K562 (cell line): ENCODE data around the gene ZSWIM1. TPM values are rescaled to one million over a fixed set of nuclear protein-coding genes. Genes with fewer than 3 reads are reported as not detected.

ENCODE experiments used
- BRCA1 ChIP-seq, 2 experiments: fragments of 450-650 bp in 1 of 2; sonication (generic) in 1 of 2; formaldehyde crosslinking in 1 of 2; IDR thresholded peaks; 2 replicates each; pipeline versions ENCODE4 v1.5.0 to v1.6.1; 2017 to 2020; ENCODE audit warnings: mild to moderate bottlenecking in 1 of 2, missing genetic modification reagents in 1 of 2
- CBX2 ChIP-seq: fragments of 200-600 bp; sonication (generic); IDR thresholded peaks from one replicate; pipeline ENCODE4 v1.6.1; 2012; ENCODE audit warnings: mild to moderate bottlenecking, low read length, inconsistent platforms; ENCODE audit not compliant: insufficient read depth, poor library complexity, severe bottlenecking
- DPF2 ChIP-seq: fragments of 450-650 bp; IDR thresholded peaks from 2 replicates; pipeline ENCODE4 v1.6.1; 2016
- EP300 ChIP-seq: IDR thresholded peaks from 2 replicates; pipeline ENCODE4 v1.6.1; 2012; ENCODE audit warnings: low read length, improper control_type of control experiment
- EP400 ChIP-seq: fragments of 450-650 bp; IDR thresholded peaks from 2 replicates; pipeline ENCODE4 v1.6.1; 2017; ENCODE audit warnings: antibody characterized with exemption, mild to moderate bottlenecking, moderate library complexity
- FOXA1 ChIP-seq: fragments of 450-650 bp; IDR thresholded peaks from 2 replicates; pipeline ENCODE4 v1.6.1; 2016; ENCODE audit warnings: mild to moderate bottlenecking, borderline replicate concordance
- FOXK2 ChIP-seq, 2 experiments: fragments of 450-650 bp; IDR thresholded peaks in 1 of 2; conservative IDR thresholded peaks in 1 of 2; 2 replicates each; pipeline ENCODE4 v1.6.1; 2016; ENCODE audit warnings: low read depth in 2 of 2, mild to moderate bottlenecking in 1 of 2
- FUS ChIP-seq: fragments of 200-400 bp; formaldehyde crosslinking; optimal IDR thresholded peaks from 2 replicates; pipeline ENCODE3; 2017; ENCODE audit warnings: low read depth, low read length
- JUNB ChIP-seq: fragments of 450-650 bp; formaldehyde crosslinking; conservative IDR thresholded peaks from 2 replicates; pipeline ENCODE4 v1.4.0; 2020; ENCODE audit warnings: mild to moderate bottlenecking
- KLF1 ChIP-seq: fragments of 450-650 bp; IDR thresholded peaks from 2 replicates; pipeline ENCODE4 v1.6.1; 2016; ENCODE audit warnings: missing genetic modification characterization, missing compliant biosample characterization
- MXI1 ChIP-seq: IDR thresholded peaks from 2 replicates; pipeline ENCODE4 v1.6.1; 2011; ENCODE audit warnings: low read depth, mild to moderate bottlenecking, improper control_type of control experiment, low read length
- NRF1 ChIP-seq, 2 experiments: fragments of 450-650 bp; IDR thresholded peaks in 1 of 2; conservative IDR thresholded peaks in 1 of 2; 2 replicates each; pipeline ENCODE4 v1.6.1; 2014; ENCODE audit warnings: mild to moderate bottlenecking in 2 of 2
- POLR2AphosphoS5 ChIP-seq: IDR thresholded peaks from 2 replicates; pipeline ENCODE4 v1.6.1; 2011; ENCODE audit warnings: mild to moderate bottlenecking, low read depth, low read length, moderate library complexity; ENCODE audit not compliant: control insufficient read depth, insufficient read depth
- RFX5 ChIP-seq: IDR thresholded peaks from 2 replicates; pipeline ENCODE4 v1.6.1; 2011; ENCODE audit warnings: low read depth, mild to moderate bottlenecking, improper control_type of control experiment, low read length
- SIN3A ChIP-seq, 2 experiments: fragments of 150-350 bp in 1 of 2; IDR thresholded peaks; 2 replicates each; pipeline ENCODE4 v1.6.1; 2011 to 2016; ENCODE audit warnings: borderline replicate concordance in 2 of 2, low read depth in 2 of 2, low read length in 2 of 2, mild to moderate bottlenecking in 2 of 2, moderate library complexity in 2 of 2; ENCODE audit not compliant: control insufficient read depth in 1 of 2
- SRSF9 ChIP-seq: fragments of 200-400 bp; formaldehyde crosslinking; IDR thresholded peaks from 2 replicates; pipeline ENCODE4 v1.6.1; 2017; ENCODE audit warnings: low read depth, low read length, borderline replicate concordance
- U2AF2 ChIP-seq: fragments of 200-400 bp; formaldehyde crosslinking; optimal IDR thresholded peaks from 2 replicates; pipeline ENCODE3; 2017; ENCODE audit warnings: low read depth, mild to moderate bottlenecking, low read length
- ZKSCAN8 ChIP-seq: fragments of 200-800 bp; sonication (Bioruptor generic); IDR thresholded peaks from 2 replicates; pipeline ENCODE4 v1.6.1; 2016; ENCODE audit warnings: missing genetic modification characterization, missing compliant biosample characterization
- ZNF224 ChIP-seq: sonication (generic); formaldehyde crosslinking; IDR thresholded peaks from 2 replicates; pipeline ENCODE4 v1.8.0; 2022; ENCODE audit warnings: mild to moderate bottlenecking, missing genetic modification reagents
- ZNF263 ChIP-seq: sonication (generic); formaldehyde crosslinking; IDR thresholded peaks from 2 replicates; pipeline ENCODE4 v1.8.0; 2022; ENCODE audit warnings: mild to moderate bottlenecking, missing genetic modification reagents, borderline replicate concordance
- ZNF445 ChIP-seq: fragments of 250-450 bp; sonication (Bioruptor Pico); IDR thresholded peaks from 2 replicates; pipeline ENCODE4 v1.4.0; 2020; ENCODE audit warnings: low read depth, mild to moderate bottlenecking, moderate library complexity
- polyA plus RNA-seq, 8 experiments: library from polyadenylated mRNA; depleted of rRNA in 4 of 8; stranded (reverse) in 5 of 8; unstranded in 3 of 8; fragments of >200 nt; fragmentation: Nextera tagmentation in 2 of 8; fragmentation: Illumina TruSeq in 1 of 8; extraction: Ambion mirVana in 2 of 8; extraction: Trizol in 1 of 8; gene quantifications; 2 replicates each; pipeline versions ENCODE4 v1.2.1 to v1.2.3, GENCODE V29; 2011 to 2014; ENCODE audit warnings: inconsistent platforms in 1 of 8, missing spikeins in 1 of 8
- total RNA-seq, 7 experiments: library from RNA; depleted of rRNA in 6 of 7; stranded (reverse); fragments of >200 nt in 6 of 7; fragmentation: Illumina TruSeq in 2 of 7; extraction: Trizol in 2 of 7; gene quantifications; 2 replicates each; pipeline versions ENCODE4 v1.2.1 to v1.2.3, GENCODE V29; 2011 to 2021; ENCODE audit warnings: low replicate concordance in 1 of 7
- TF ChIP-seq, protein P1 (sequence below), 2 experiments: fragments of 450-650 bp in 1 of 2; sonication (generic) in 1 of 2; formaldehyde crosslinking; conservative IDR thresholded peaks; 2 replicates each; pipeline versions ENCODE4 v1.4.0 to v1.8.1; 2020 to 2022; ENCODE audit warnings: mild to moderate bottlenecking in 1 of 2, missing genetic modification reagents in 1 of 2
- TF ChIP-seq, protein P2 (sequence below): fragments of 250-450 bp; sonication (Bioruptor Pico); IDR thresholded peaks from 2 replicates; pipeline ENCODE4 v1.9.0; 2021; ENCODE audit warnings: mild to moderate bottlenecking
- TF ChIP-seq, protein P3 (sequence below): fragments of 450-650 bp; IDR thresholded peaks from 2 replicates; pipeline ENCODE4 v1.6.1; 2018; ENCODE audit not compliant: partially characterized antibody

The ZSWIM1 gene
- total and polyA plus RNA-seq, 9 of the 15 experiments (the other 6 are each of a cell fraction or from before 2014, with no cell fraction given): 2.5 to 15.6 (median 9.5) TPM

DNA sequence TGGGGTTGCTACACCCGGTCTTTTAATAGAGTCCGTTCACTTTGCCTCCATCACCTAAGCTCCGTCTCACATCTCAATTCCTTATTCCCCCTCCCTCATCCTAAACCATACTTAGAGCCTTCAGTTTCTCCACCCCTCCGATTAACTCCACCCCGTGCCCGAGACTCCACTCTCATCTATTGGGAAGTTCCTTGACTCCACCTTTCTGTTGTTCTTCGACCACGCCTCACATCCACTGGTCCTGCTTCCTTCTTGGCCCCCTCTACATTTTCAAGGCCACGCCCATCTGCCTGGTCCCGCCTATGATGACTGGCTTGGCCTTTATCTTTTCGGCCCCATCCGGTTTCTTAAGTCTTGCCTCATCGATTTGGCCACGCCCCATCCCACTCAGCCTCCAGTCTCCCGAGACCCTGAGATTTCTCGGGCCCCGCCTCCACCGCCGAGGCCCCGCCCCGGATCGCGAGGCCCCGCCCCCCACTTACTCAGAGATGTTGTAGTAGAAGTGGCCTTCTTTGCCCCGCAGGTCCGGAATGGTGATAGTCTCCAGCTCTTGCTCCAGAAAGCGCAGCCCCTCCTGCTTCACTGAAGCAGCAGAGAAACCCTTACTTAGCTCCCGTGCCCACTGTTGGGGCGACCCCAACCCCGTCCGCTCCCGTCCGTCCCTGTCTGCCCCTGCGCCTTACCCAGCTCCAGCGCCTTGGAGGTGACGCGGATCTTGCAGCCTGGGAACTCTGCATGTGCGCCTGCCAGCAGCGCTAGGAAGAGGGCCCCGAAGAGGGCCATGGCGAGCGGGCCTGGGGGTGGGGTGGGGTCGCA lies 29.9 kb downstream of the ZSWIM1 start (continued):
- TF ChIP-seq CBX2 (no peak), DPF2 (peak; percentile 84), ZNF263 (CRISPR knock-in tag) (no peak), BRCA1 (IDR thresholded peaks at IDR 0.05) (no peak), BRCA1 (CRISPR knock-in tag; IDR thresholded peaks at IDR 0.05) (no peak), NRF1 (conservative IDR thresholded peaks at IDR 0.05 in 1 of 2, IDR thresholded peaks at IDR 0.05 in 1 of 2) (peak; percentile 65 to 72), EP400 (peak; percentile 54; the same call in 1 of the 2 replicates), SIN3A (IDR thresholded peaks at IDR 0.05; ENCODE audit: borderline replicate concordance in 2 of 2, control insufficient read depth in 1 of 2, low read depth in 2 of 2, low read length in 2 of 2) (no peak), POLR2AphosphoS5 (peak; percentile 68), ZNF445 (CRISPR knock-in tag) (no peak), U2AF2 (no peak), MXI1 (0 out of 2 replicates have a peak, but pooled peaks have one; percentile 28), ZNF224 (no peak), ZKSCAN8 (no peak), FOXK2 (conservative IDR thresholded peaks at IDR 0.05 in 1 of 2, IDR thresholded peaks at IDR 0.05 in 1 of 2; ENCODE audit: low read depth in 2 of 2) (peak; percentile 70 to 72; a peak in 3 of 4 replicates), FUS (no peak), FOXA1 (no peak), KLF1 (tag) (no peak), JUNB (no peak), SRSF9 (no peak), RFX5 (no peak), EP300 (peak; percentile 82)
- TF ChIP-seq, protein P1, sequence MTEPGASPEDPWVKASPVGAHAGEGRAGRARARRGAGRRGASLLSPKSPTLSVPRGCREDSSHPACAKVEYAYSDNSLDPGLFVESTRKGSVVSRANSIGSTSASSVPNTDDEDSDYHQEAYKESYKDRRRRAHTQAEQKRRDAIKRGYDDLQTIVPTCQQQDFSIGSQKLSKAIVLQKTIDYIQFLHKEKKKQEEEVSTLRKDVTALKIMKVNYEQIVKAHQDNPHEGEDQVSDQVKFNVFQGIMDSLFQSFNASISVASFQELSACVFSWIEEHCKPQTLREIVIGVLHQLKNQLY (CRISPR knock-in tag; conservative IDR thresholded peaks at IDR 0.05): no peak
- TF ChIP-seq, protein P2, sequence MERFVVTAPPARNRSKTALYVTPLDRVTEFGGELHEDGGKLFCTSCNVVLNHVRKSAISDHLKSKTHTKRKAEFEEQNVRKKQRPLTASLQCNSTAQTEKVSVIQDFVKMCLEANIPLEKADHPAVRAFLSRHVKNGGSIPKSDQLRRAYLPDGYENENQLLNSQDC (CRISPR knock-in tag): no peak; the same call in 1 of the 2 replicates
- TF ChIP-seq, protein P3, sequence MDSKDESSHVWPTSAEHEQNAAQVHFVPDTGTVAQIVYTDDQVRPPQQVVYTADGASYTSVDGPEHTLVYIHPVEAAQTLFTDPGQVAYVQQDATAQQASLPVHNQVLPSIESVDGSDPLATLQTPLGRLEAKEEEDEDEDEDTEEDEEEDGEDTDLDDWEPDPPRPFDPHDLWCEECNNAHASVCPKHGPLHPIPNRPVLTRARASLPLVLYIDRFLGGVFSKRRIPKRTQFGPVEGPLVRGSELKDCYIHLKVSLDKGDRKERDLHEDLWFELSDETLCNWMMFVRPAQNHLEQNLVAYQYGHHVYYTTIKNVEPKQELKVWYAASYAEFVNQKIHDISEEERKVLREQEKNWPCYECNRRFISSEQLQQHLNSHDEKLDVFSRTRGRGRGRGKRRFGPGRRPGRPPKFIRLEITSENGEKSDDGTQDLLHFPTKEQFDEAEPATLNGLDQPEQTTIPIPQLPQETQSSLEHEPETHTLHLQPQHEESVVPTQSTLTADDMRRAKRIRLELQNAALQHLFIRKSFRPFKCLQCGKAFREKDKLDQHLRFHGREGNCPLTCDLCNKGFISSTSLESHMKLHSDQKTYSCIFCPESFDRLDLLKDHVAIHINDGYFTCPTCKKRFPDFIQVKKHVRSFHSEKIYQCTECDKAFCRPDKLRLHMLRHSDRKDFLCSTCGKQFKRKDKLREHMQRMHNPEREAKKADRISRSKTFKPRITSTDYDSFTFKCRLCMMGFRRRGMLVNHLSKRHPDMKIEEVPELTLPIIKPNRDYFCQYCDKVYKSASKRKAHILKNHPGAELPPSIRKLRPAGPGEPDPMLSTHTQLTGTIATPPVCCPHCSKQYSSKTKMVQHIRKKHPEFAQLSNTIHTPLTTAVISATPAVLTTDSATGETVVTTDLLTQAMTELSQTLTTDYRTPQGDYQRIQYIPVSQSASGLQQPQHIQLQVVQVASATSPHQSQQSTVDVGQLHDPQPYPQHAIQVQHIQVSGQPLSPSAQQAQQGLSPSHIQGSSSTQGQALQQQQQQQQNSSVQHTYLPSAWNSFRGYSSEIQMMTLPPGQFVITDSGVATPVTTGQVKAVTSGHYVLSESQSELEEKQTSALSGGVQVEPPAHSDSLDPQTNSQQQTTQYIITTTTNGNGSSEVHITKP: peak; percentile 92
